AG09319 (cell line): ENCODE results near the gene DDA1.
"Not testable (repeated sequence)": the region's sequence is repeated elsewhere in the genome, so short reads cannot be mapped to it uniquely, and the experiment has no call there.

Experiments
- DNase-seq: peaks from one replicate; pipeline ENCODE4 v3.0.0-alpha.2; 2010; ENCODE audit warnings: low read depth; ENCODE audit errors: extremely low read depth
- CTCF ChIP-seq: IDR thresholded peaks from 2 replicates; pipeline ENCODE4 v1.5.1; 2011; ENCODE audit warnings: low read depth, mild to moderate bottlenecking, inconsistent platforms, low read length, moderate library complexity

The DDA1 gene

GRCh38 chr19:17358395-17358794, 49.0 kb downstream of the DDA1 start:
- no peak for TF ChIP-seq CTCF
- DNase-seq: no peak

DNA sequence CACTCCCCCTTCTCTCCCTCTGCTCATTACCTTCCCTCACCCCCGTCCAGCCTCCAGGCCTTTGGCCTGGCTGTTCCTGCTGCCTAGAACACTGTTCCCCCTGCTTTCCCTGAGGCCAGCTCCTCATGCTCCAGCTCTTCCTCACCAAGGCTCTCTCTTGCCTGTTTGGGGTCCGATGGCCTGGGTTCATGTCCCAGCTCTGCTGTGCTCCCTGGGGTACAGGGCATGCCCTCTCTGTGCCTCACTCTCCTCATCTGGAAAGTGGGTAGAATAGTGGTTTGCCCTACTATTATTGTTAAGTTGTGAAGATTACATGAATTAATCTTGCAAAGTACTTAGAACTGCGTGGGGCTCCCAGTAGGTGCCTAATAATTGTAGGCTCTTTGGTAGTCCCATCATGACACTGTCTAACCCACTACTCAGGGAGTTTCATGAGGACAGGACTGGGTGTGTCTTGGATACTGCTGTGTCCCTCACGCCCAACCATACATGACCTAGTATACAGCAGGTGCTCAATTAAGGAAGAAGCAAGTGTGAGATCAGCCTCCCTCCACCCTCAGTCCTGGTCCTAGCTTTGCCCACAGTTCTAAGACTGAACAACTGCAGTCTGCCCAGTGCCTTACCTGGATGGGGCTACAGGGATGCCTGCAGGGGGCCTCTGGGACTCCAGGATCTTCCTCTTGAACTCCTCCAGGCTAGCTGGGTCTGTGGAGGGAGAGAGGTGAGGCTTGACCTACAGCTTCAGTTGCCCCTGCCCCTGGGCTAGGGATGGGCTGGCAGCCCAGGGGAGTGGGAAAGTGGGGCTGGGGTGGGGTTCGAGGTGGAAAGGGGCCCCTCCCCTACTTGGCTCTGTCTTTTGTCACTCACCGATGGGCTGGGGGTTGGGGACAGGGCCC, 50.8 kb downstream of the DDA1 start:
- DNase-seq: no peak
- no peak for TF ChIP-seq CTCF

GRCh38 chr19:17363852-17364605, 54.7 kb downstream of the DDA1 start:
- not testable (repeated sequence) for DNase-seq

GRCh38 chr19:17365361-17365760, 56.0 kb downstream of the DDA1 start:
- TF ChIP-seq CTCF: no peak
- DNase-seq: no peak

DNA sequence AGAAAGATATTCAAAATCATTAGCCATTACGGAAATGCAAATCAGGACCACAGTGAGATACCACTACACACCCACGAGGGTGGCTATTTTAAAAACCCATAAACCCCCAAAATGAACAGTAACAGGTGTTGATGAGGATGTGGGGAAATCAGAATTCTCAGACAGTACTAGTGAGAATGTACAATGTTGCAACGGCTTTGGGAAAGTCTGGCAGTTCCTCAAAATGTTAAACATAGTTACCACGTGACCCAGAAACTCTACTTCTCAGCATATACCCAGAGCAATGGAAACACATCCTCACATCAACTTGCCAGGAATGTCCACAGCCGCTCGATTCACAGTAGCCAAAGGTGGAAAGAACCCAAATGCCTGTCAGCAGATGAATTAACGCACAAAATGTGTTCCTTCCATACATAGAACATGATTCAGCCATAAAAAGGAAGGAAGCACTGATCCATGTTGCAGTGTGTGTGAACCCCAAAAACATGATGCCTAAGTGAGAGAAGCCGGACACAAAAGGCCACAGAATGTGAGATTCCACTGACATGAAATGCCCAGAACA, 60.7 kb downstream of the DDA1 start:
- DNase-seq: no peak
- no peak for TF ChIP-seq CTCF
